Testis (tissue), 2 donors: ENCODE data around the gene CD44.

Experiments used
- POLR2A ChIP-seq: fragments of 450-650 bp; IDR thresholded peaks from one replicate; pipeline ENCODE4 v1.6.1; 2017; ENCODE audit warnings: antibody characterized with exemption, mild to moderate bottlenecking, moderate library complexity
- TF ChIP-seq, protein P1 (sequence below), 3 experiments: fragments of 450-650 bp in 2 of 3; fragments of 200-600 bp in 1 of 3; sonication (generic) in 1 of 3; IDR thresholded peaks; one replicate each; pipeline ENCODE4 v1.5.1; 2016 to 2019; ENCODE audit warnings: antibody characterized with exemption in 3 of 3, mild to moderate bottlenecking in 2 of 3, moderate library complexity in 1 of 3

DNA sequence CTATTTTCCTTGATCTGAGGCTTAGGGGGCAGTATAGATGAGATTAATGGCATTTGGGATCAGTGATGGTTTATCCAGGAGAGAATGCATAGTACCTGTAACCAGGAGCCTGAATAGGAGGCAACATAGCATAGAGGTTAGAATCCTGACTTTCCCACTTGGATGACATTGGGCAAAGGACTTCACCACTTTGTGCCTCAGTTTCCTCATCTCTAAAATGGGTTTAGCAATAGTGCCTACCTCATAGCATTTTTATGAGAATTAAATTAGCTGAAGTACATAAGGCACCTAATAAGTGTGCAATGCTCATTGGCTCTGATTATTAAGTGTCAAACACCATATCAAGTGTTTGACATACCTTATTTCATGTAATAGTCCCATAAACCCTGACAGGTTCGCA lies 30.8 kb downstream of the CD44 start:
- TF ChIP-seq, protein P1, sequence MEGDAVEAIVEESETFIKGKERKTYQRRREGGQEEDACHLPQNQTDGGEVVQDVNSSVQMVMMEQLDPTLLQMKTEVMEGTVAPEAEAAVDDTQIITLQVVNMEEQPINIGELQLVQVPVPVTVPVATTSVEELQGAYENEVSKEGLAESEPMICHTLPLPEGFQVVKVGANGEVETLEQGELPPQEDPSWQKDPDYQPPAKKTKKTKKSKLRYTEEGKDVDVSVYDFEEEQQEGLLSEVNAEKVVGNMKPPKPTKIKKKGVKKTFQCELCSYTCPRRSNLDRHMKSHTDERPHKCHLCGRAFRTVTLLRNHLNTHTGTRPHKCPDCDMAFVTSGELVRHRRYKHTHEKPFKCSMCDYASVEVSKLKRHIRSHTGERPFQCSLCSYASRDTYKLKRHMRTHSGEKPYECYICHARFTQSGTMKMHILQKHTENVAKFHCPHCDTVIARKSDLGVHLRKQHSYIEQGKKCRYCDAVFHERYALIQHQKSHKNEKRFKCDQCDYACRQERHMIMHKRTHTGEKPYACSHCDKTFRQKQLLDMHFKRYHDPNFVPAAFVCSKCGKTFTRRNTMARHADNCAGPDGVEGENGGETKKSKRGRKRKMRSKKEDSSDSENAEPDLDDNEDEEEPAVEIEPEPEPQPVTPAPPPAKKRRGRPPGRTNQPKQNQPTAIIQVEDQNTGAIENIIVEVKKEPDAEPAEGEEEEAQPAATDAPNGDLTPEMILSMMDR (IDR thresholded peaks at IDR 0.05), result no peak
- TF ChIP-seq POLR2A, result no peak
